PFSK-1 (cell line): ENCODE data around the gene ELMO1.

Experiments used
- FOXP2 ChIP-seq: optimal IDR thresholded peaks from 2 replicates; pipeline ENCODE3; 2011; ENCODE audit warnings: borderline replicate concordance, control low read depth, inconsistent platforms; ENCODE audit not compliant: insufficient read depth; ENCODE audit errors: extremely low read length, extremely low read depth
- POLR2AphosphoS5 ChIP-seq: IDR thresholded peaks from 2 replicates; pipeline ENCODE4 v1.6.1; 2012; ENCODE audit warnings: low read depth, mild to moderate bottlenecking, control low read depth, low read length, moderate library complexity
- SIN3A ChIP-seq: IDR thresholded peaks from 2 replicates; pipeline ENCODE4 v1.6.1; 2012; ENCODE audit warnings: mild to moderate bottlenecking, low read length, moderate library complexity, borderline replicate concordance; ENCODE audit not compliant: insufficient read depth
- TAF1 ChIP-seq: IDR thresholded peaks from 2 replicates; pipeline ENCODE4 v1.6.1; 2012; ENCODE audit warnings: low read length, control low read depth, borderline replicate concordance; ENCODE audit not compliant: insufficient read depth
- TF ChIP-seq, protein P1 (sequence below), 2 experiments: IDR thresholded peaks; 2 replicates each; pipeline versions ENCODE4 v1.6.1 to v1.8.0; 2011 to 2012; ENCODE audit warnings: low read depth in 2 of 2, low read length in 2 of 2, control low read depth in 1 of 2, inconsistent platforms in 1 of 2, mild to moderate bottlenecking in 1 of 2, moderate library complexity in 1 of 2; ENCODE audit not compliant: insufficient read depth in 1 of 2

The ELMO1 gene

GRCh38 chr7:37309493-37309892 is 139.2 kb downstream of the ELMO1 start:
- TF ChIP-seq SIN3A (no peak), POLR2AphosphoS5 (no peak), TAF1 (no peak), FOXP2 (no peak)
- TF ChIP-seq, protein P1, sequence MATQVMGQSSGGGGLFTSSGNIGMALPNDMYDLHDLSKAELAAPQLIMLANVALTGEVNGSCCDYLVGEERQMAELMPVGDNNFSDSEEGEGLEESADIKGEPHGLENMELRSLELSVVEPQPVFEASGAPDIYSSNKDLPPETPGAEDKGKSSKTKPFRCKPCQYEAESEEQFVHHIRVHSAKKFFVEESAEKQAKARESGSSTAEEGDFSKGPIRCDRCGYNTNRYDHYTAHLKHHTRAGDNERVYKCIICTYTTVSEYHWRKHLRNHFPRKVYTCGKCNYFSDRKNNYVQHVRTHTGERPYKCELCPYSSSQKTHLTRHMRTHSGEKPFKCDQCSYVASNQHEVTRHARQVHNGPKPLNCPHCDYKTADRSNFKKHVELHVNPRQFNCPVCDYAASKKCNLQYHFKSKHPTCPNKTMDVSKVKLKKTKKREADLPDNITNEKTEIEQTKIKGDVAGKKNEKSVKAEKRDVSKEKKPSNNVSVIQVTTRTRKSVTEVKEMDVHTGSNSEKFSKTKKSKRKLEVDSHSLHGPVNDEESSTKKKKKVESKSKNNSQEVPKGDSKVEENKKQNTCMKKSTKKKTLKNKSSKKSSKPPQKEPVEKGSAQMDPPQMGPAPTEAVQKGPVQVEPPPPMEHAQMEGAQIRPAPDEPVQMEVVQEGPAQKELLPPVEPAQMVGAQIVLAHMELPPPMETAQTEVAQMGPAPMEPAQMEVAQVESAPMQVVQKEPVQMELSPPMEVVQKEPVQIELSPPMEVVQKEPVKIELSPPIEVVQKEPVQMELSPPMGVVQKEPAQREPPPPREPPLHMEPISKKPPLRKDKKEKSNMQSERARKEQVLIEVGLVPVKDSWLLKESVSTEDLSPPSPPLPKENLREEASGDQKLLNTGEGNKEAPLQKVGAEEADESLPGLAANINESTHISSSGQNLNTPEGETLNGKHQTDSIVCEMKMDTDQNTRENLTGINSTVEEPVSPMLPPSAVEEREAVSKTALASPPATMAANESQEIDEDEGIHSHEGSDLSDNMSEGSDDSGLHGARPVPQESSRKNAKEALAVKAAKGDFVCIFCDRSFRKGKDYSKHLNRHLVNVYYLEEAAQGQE (IDR thresholded peaks at IDR 0.05; ENCODE audit: insufficient read depth in 1 of 2, low read depth in 2 of 2, low read length in 2 of 2): no peak

- TF ChIP-seq POLR2AphosphoS5 (no peak), FOXP2 (no peak), SIN3A (no peak), TAF1 (no peak)
- TF ChIP-seq, protein P1 (IDR thresholded peaks at IDR 0.05; ENCODE audit: insufficient read depth in 1 of 2, low read depth in 2 of 2, low read length in 2 of 2): no peak
Measured at GRCh38 chr7:37304921-37305320, 143.7 kb downstream of the ELMO1 start.

DNA sequence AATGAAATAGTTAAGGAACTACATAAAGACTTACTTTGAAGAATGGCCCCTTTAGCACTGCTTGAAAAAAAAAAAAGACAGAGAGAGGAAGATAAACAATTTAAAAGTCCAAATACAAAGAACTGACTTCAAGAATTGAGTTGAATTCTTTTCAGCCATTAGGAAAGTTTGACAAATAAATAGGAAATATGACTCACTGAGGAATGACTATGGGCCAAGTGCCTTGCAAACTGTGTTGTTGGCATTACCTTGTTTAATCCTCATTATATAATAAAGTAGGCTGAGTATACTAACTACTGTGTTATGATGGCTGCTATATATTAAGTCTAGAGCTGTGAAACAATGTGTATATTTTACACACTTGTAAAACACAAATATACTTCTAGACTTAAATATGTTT is 151.1 kb downstream of the ELMO1 start:
- TF ChIP-seq, protein P1 (IDR thresholded peaks at IDR 0.05; ENCODE audit: insufficient read depth in 1 of 2, low read depth in 2 of 2, low read length in 2 of 2): no peak
- no peak for TF ChIP-seq FOXP2
- TF ChIP-seq TAF1: no peak
- TF ChIP-seq POLR2AphosphoS5: no peak
- no peak for TF ChIP-seq SIN3A

GRCh38 chr7:37295401-37295800 is 153.3 kb downstream of the ELMO1 start:
- no peak for TF ChIP-seq TAF1

DNA sequence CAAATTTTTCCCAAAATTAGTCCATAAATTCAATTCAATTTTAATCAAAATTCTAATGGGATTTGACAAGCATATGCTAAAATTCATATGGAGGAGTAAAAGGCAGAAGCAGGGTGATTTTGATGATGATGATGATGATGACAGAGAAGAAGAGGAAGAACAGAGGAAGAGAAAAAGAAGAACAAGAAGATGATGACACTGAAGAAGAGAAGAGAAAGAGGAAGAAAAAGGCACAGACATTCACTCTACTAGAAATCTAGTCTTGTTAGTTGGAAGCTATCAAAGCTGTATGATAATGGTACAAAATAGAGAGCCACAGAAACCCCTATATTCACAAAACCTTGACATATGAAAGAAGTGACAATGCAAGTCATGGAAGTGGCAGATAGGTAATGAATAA is 157.9 kb downstream of the ELMO1 start:
- TF ChIP-seq FOXP2 (no peak), TAF1 (no peak), SIN3A (no peak), POLR2AphosphoS5 (no peak)
- TF ChIP-seq, protein P1 (IDR thresholded peaks at IDR 0.05; ENCODE audit: insufficient read depth in 1 of 2, low read depth in 2 of 2, low read length in 2 of 2): no peak
